ENCODE measurements around the gene HOXB5. TPM values are rescaled to one million over a fixed set of nuclear protein-coding genes. Genes with fewer than 3 reads are reported as not detected.

HOXB5 gene
- total RNA-seq, 1 experiment from 2014 or later: not detected

DNA sequence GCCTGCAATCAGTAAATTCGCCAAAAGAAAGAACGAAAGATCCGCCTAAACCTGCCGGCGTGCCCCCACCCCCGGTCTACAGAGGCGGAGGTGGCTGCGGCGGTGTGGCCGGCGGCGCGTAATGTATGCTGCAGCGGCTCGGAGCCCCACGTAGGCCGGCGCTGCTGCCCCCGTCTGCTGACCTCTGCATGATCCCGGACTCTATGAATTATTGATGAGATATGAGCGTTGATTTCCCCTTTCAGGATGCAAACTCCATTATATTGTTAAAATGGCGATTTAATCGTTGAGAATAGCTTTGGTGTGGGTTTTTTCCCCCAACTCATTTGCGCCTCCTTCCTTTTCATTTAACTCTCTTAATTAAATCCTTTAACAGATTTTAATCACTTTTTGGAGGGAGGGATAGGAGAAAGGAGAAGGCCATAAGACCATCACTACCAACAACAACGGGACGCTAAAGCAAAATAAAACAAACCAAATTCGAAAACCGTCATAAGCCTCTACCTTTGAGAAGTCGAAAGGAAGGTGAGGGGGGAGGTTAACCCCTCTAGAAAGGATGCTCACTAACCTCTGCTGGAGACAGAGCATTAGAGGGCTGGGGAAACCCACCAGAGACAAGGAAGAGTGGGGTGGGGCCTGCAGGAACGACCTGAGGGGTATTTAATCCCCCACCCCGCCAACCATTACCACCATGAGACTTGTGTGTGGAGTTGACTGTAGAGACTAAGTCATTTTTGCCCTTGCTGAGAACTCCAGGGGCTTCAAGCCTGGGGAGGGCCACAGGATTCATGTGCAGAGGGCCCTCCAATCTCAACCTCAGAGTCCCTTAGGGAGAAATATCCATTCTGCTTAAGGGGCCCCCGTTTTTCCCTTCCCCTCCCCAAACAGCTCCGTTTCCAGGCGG is 7.0 kb downstream of the HOXB5 start:
- Histone ChIP-seq H3K9ac (ENCODE audit: low read length) (peak overlapping the region; percentile 59), H3K36me3 (ENCODE audit: insufficient read depth, low read length) (no peaks in the 10 kb centered on the region), H3K4me1 (ENCODE audit: low read length) (peaks cover 19% of the 10 kb centered on the region), H3K9me3 (ENCODE audit: low read length) (no peaks in the 10 kb centered on the region), H2AFZ (ENCODE audit: low read length) (peak overlapping the region; percentile 86; the same call in 1 of the 2 replicates), H3K9me2 (replicated peaks; ENCODE audit: insufficient read depth, low read length) (no peaks in the 10 kb centered on the region), H3K4me2 (ENCODE audit: low read depth, low read length, poor library complexity, severe bottlenecking) (peak overlapping the region; percentile 80), H3K27me3 (ENCODE audit: low read length) (peaks cover 4% of the 10 kb centered on the region; the same call in 1 of the 2 replicates), H3K4me3 (ENCODE audit: low read length) (peak overlapping the region; percentile 68; the same call in 1 of the 2 replicates), H4K20me1 (ENCODE audit: insufficient read depth, low read depth, low read length) (no peaks in the 10 kb centered on the region), H3K79me2 (ENCODE audit: low read length) (no peaks in the 10 kb centered on the region), H3K27ac (ENCODE audit: low read length) (no peak overlapping the region)
- DNase-seq: no peak

DNA sequence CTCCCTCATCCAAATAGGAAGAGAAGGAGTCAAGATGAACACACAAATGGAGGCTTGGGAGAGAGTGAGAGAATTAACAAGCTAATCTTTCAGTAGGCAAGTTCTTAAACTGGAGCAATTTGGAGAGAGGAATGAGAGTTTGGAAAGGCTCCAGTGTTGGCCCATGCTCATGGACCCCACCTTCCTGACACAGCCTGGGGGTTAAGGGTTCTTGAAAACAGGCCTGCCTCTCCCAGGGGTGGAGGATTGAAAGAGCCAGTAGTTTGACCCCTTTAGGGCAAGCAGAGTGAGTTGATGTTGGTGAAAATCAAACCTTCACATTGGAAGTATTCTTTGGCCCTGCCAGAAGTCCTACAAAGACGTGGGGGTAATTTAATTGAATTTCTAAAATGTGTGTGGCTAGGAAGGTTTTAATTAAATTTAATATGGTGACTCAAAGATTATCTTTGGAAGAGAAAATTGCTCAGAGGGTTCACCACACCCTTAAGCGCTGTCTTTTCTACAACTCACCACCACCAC is 9.3 kb downstream of the HOXB5 start:
- Histone ChIP-seq H3K27ac (ENCODE audit: low read length) (no peak overlapping the region), H3K9me3 (ENCODE audit: low read length) (no peaks in the 10 kb centered on the region), H3K4me1 (ENCODE audit: low read length) (peaks cover 21% of the 10 kb centered on the region), H3K4me3 (ENCODE audit: low read length) (no peak overlapping the region), H3K79me2 (ENCODE audit: low read length) (no peaks in the 10 kb centered on the region), H3K27me3 (ENCODE audit: low read length) (peaks cover 4% of the 10 kb centered on the region; the same call in 1 of the 2 replicates), H3K36me3 (ENCODE audit: insufficient read depth, low read length) (no peaks in the 10 kb centered on the region), H3K9ac (ENCODE audit: low read length) (no peak overlapping the region), H2AFZ (ENCODE audit: low read length) (no peak overlapping the region), H3K9me2 (replicated peaks; ENCODE audit: insufficient read depth, low read length) (no peaks in the 10 kb centered on the region), H3K4me2 (ENCODE audit: low read depth, low read length, poor library complexity, severe bottlenecking) (no peak overlapping the region), H4K20me1 (ENCODE audit: insufficient read depth, low read depth, low read length) (no peaks in the 10 kb centered on the region)
- no peak for DNase-seq

DNA sequence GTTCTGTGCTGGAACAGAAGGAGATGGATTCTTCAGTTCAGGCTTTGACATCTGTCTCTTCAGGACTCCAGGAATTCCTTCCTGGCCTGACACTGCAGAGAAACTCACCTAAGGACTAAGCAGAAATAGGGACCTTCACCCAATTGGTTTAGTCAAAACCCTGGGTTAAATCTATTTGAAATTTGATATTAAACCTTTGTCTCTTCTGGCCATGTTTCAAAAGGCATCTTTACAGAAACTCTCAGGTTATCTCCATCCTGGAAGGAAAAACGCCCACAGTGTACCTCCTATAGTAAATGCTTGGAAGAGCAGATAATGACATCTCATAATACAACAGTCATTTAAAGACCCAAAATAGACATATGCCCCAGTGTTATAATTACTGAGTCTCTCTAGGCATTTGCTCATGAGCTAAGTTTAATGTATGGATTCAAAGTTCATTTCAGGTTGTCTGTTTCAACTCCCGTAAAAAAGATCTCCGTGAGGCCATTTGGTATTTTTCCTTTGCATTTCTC is 9.8 kb downstream of the HOXB5 start:
- no peak overlapping the region for H3K4me2 ChIP-seq (ENCODE audit: low read depth, low read length, poor library complexity, severe bottlenecking)
- H3K27ac ChIP-seq (ENCODE audit: low read length): no peak overlapping the region
- H3K9ac ChIP-seq (ENCODE audit: low read length): no peak overlapping the region
- H3K36me3 ChIP-seq (ENCODE audit: insufficient read depth, low read length): no peaks in the 10 kb centered on the region
- H3K9me2 ChIP-seq (replicated peaks; ENCODE audit: insufficient read depth, low read length): no peaks in the 10 kb centered on the region
- H3K9me3 ChIP-seq (ENCODE audit: low read length): no peaks in the 10 kb centered on the region
- no peaks in the 10 kb centered on the region for H4K20me1 ChIP-seq (ENCODE audit: insufficient read depth, low read depth, low read length)
- no peak for DNase-seq
- no peak overlapping the region for H3K4me3 ChIP-seq (ENCODE audit: low read length)
- peaks cover 26% of the 10 kb centered on the region for H3K4me1 ChIP-seq (ENCODE audit: low read length)
- H3K27me3 ChIP-seq (ENCODE audit: low read length): peaks cover 4% of the 10 kb centered on the region; the same call in 1 of the 2 replicates
- no peaks in the 10 kb centered on the region for H3K79me2 ChIP-seq (ENCODE audit: low read length)
- H2AFZ ChIP-seq (ENCODE audit: low read length): no peak overlapping the region

DNA sequence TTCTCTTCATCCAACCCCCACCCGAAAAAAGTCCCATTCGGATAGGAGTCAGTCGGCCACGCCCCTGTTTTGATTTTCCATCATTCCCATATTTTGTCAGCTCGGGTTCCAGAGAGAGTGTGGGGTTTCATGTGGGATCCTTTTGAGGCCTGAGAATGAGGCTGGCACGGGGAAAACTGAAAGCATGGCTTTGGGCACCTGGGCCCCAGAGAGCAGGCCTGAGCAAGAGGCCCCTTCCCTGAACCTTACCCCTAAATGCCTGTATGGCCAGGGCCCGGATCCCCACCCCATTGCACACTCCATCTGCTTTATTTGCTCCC is 10.9 kb downstream of the HOXB5 start:
- no peak overlapping the region for H2AFZ ChIP-seq (ENCODE audit: low read length)
- peaks cover 4% of the 10 kb centered on the region; the same call in 1 of the 2 replicates for H3K27me3 ChIP-seq (ENCODE audit: low read length)
- no peaks in the 10 kb centered on the region; the same call in 1 of the 2 replicates for H3K79me2 ChIP-seq (ENCODE audit: low read length)
- no peak overlapping the region for H3K27ac ChIP-seq (ENCODE audit: low read length)
- DNase-seq: no peak
- no peaks in the 10 kb centered on the region for H3K9me2 ChIP-seq (replicated peaks; ENCODE audit: insufficient read depth, low read length)
- H3K4me2 ChIP-seq (ENCODE audit: low read depth, low read length, poor library complexity, severe bottlenecking): no peak overlapping the region
- no peaks in the 10 kb centered on the region for H3K36me3 ChIP-seq (ENCODE audit: insufficient read depth, low read length)
- H4K20me1 ChIP-seq (ENCODE audit: insufficient read depth, low read depth, low read length): no peaks in the 10 kb centered on the region
- H3K4me1 ChIP-seq (ENCODE audit: low read length): peaks cover 29% of the 10 kb centered on the region
- H3K9ac ChIP-seq (ENCODE audit: low read length): no peak overlapping the region
- no peak overlapping the region for H3K4me3 ChIP-seq (ENCODE audit: low read length)
- no peaks in the 10 kb centered on the region for H3K9me3 ChIP-seq (ENCODE audit: low read length)

DNA sequence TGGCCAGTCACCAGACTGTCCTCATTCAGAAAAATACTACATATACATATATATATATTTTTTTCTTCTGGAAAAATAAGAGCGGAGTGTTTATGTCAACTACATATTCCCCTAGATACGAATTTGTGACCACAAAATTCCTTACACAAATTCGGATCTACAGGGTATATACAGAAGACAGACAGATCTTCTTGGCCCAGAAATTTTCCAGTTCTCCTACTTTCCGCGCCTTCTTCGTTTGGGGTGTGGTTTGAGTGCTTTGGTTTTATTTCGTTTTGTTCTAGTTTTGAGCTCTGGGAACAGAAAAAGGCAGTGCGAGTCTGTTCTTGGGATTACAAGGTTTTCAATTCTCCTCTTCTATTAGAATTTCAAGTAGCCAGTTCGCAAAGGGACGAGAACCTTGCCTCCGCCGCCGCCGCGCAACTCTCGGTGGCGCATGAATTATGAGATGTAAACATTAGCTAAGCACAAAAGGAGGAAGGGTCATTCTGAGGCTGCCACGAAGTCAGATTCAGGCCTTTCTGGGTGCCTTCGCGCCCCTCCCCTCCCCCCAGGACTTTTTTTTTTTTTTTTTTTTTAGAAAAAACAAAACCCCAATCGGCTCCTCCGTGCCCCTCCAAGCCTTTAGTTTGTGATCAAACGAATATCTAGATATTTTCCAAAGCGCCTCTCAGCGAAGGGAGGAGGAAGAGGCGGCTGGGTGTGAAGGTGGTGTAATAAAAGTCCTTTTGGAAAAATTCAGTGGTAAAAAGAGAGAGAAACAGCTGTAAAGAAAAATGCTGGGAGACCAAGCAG is 13.6 kb downstream of the HOXB5 start:
- H3K79me2 ChIP-seq (ENCODE audit: low read length): peaks cover 4% of the 10 kb centered on the region; the same call in 1 of the 2 replicates
- H4K20me1 ChIP-seq (ENCODE audit: insufficient read depth, low read depth, low read length): no peaks in the 10 kb centered on the region
- no peaks in the 10 kb centered on the region for H3K9me3 ChIP-seq (ENCODE audit: low read length)
- H3K36me3 ChIP-seq (ENCODE audit: insufficient read depth, low read length): no peaks in the 10 kb centered on the region
- no peak overlapping the region for H3K4me2 ChIP-seq (ENCODE audit: low read depth, low read length, poor library complexity, severe bottlenecking)
- H3K27ac ChIP-seq (ENCODE audit: low read length): no peak overlapping the region
- H3K9ac ChIP-seq (ENCODE audit: low read length): no peak overlapping the region
- H3K27me3 ChIP-seq (ENCODE audit: low read length): no peaks in the 10 kb centered on the region
- H2AFZ ChIP-seq (ENCODE audit: low read length): no peak overlapping the region
- H3K4me1 ChIP-seq (ENCODE audit: low read length): peaks cover 24% of the 10 kb centered on the region
- no peak for DNase-seq
- no peak overlapping the region for H3K4me3 ChIP-seq (ENCODE audit: low read length)
- no peaks in the 10 kb centered on the region for H3K9me2 ChIP-seq (replicated peaks; ENCODE audit: insufficient read depth, low read length)

DNA sequence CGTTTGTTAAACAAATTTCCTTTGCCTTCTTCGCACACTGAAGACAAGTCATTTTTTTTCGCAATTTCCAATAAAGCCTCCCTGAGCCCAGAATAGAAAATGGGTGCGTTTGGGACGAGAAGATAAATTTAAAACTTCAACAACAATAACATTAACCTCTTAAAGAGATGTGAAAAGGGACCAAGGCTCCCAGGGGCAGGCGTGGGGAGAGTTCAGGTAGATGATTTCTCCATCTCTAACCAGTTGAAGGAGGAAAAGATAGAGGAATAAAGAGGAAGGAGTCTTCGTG is 14.2 kb downstream of the HOXB5 start:
- Histone ChIP-seq H4K20me1 (ENCODE audit: insufficient read depth, low read depth, low read length) (no peaks in the 10 kb centered on the region), H3K4me2 (ENCODE audit: low read depth, low read length, poor library complexity, severe bottlenecking) (peak overlapping the region; percentile 97), H3K4me3 (ENCODE audit: low read length) (peak overlapping the region; percentile 89; the same call in 1 of the 2 replicates), H3K9ac (ENCODE audit: low read length) (peak overlapping the region; percentile 86), H3K9me2 (replicated peaks; ENCODE audit: insufficient read depth, low read length) (no peaks in the 10 kb centered on the region), H3K27ac (ENCODE audit: low read length) (no peak overlapping the region), H3K27me3 (ENCODE audit: low read length) (no peaks in the 10 kb centered on the region), H3K79me2 (ENCODE audit: low read length) (peaks cover 4% of the 10 kb centered on the region; the same call in 1 of the 2 replicates), H3K9me3 (ENCODE audit: low read length) (no peaks in the 10 kb centered on the region), H3K36me3 (ENCODE audit: insufficient read depth, low read length) (no peaks in the 10 kb centered on the region), H3K4me1 (ENCODE audit: low read length) (peaks cover 22% of the 10 kb centered on the region), H2AFZ (ENCODE audit: low read length) (no peak overlapping the region)
- DNase-seq: no peak

DNA sequence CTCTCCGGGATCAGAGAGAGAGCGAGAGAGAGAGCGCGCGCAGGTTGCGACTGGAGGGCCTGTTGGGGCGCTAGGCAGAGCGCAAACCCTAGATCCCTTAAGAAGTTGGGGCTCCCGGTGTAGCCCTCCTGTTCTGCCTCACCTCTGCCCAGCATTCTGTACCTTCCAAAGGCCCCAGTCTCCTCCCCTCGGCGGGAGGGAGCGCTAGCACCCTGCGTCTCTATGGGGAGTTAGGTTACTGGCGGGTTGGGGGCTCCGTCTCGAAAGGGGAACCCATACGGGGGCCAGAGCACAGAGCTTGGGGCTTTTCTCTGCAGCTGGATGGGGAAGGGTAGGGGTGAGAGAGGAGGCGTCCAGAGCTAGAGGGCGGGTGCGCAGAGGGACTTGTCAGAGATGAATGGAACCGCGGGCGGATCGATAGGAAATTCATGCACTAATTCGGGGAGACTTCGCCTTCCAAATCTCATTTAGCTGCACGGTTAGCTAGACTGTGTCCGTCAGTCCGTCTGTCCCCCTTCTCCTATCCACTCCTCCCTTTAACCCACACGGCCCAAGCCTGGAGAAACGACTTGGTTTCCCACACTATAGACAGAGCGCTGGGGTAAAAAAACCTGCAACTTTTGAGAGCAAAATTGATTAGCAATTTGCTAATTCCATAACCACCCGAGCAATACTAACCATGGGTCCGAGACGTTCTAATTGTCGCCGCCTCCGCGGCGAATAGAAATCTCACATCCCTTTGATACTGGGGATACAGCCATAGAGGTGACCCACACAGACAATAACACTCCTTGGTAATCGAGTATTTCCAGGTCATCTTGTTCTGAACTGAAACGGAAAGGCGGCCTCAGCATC is 14.7 kb downstream of the HOXB5 start:
- peaks cover 22% of the 10 kb centered on the region for H3K4me1 ChIP-seq (ENCODE audit: low read length)
- H3K4me2 ChIP-seq (ENCODE audit: low read depth, low read length, poor library complexity, severe bottlenecking): peak overlapping the region; percentile 97
- H3K27ac ChIP-seq (ENCODE audit: low read length): no peak overlapping the region
- H3K9ac ChIP-seq (ENCODE audit: low read length): peak overlapping the region; percentile 86
- peak overlapping the region; percentile 89 for H3K4me3 ChIP-seq (ENCODE audit: low read length)
- no peaks in the 10 kb centered on the region for H3K9me2 ChIP-seq (replicated peaks; ENCODE audit: insufficient read depth, low read length)
- peak overlapping the region; percentile 98 for H2AFZ ChIP-seq (ENCODE audit: low read length)
- no peaks in the 10 kb centered on the region for H3K27me3 ChIP-seq (ENCODE audit: low read length)
- H3K9me3 ChIP-seq (ENCODE audit: low read length): no peaks in the 10 kb centered on the region
- H3K79me2 ChIP-seq (ENCODE audit: low read length): peaks cover 4% of the 10 kb centered on the region; the same call in 1 of the 2 replicates
- no peak for DNase-seq
- H4K20me1 ChIP-seq (ENCODE audit: insufficient read depth, low read depth, low read length): no peaks in the 10 kb centered on the region
- no peaks in the 10 kb centered on the region for H3K36me3 ChIP-seq (ENCODE audit: insufficient read depth, low read length)
